Upper lobe of left lung (tissue), 6 donors: ENCODE data around the gene LRP5. TPM values are rescaled to one million over a fixed set of nuclear protein-coding genes. Genes with fewer than 3 reads are reported as not detected.

Experiments used
- ATAC-seq, 2 donors: fragments of 200-7000 bp; cut with Tn5 transposase; one replicate each; pipeline ENCODE4 v1.9.1; 2022; ENCODE audit warnings: mild to moderate bottlenecking in 2 of 2, moderate library complexity in 2 of 2; ENCODE audit not compliant: low FRiP score in 2 of 2
- DNase-seq, 2 donors: peaks; one replicate each; pipeline ENCODE4 v3.0.0-alpha.2; 2019 to 2020
- H3K27ac ChIP-seq, 4 donors: fragments of 200-600 bp; sonication (generic); one replicate each; pipeline ENCODE4 v1.5.1; 2016 to 2019
- H3K27me3 ChIP-seq, 4 donors: fragments of 200-600 bp; sonication (generic); one replicate each; pipeline ENCODE4 v1.5.1; 2017 to 2019
- H3K36me3 ChIP-seq, 4 donors: fragments of 200-600 bp; sonication (generic); one replicate each; pipeline ENCODE4 v1.5.1; 2016 to 2019
- H3K4me1 ChIP-seq, 4 donors: fragments of 200-600 bp; sonication (generic); one replicate each; pipeline ENCODE4 v1.5.1; 2018 to 2019
- H3K4me3 ChIP-seq, 4 donors: fragments of 200-600 bp; sonication (generic); one replicate each; pipeline ENCODE4 v1.5.1; 2017 to 2019; ENCODE audit warnings: mild to moderate bottlenecking in 2 of 4, moderate library complexity in 1 of 4
- H3K9me3 ChIP-seq, 4 donors: fragments of 200-600 bp; sonication (generic); one replicate each; pipeline ENCODE4 v1.5.1; 2018 to 2019
- CTCF ChIP-seq, 6 experiments: fragments of 450-650 bp in 4 of 6; fragments of 200-600 bp in 2 of 6; sonication (generic) in 2 of 6; IDR thresholded peaks; one replicate each; pipeline ENCODE4 v1.5.1; 2016 to 2019; ENCODE audit warnings: antibody characterized with exemption in 6 of 6
- EP300 ChIP-seq, 4 donors: sonication (generic); formaldehyde crosslinking; IDR thresholded peaks; one replicate each; pipeline ENCODE4 v1.5.1; 2017; ENCODE audit warnings: antibody characterized with exemption in 4 of 4, control low read depth in 2 of 4
- POLR2A ChIP-seq, 4 donors: fragments of 450-650 bp; IDR thresholded peaks; one replicate each; pipeline ENCODE4 v1.5.1; 2016 to 2017; ENCODE audit warnings: antibody characterized with exemption in 4 of 4, mild to moderate bottlenecking in 2 of 4
- POLR2AphosphoS5 ChIP-seq, 2 donors: sonication (generic); formaldehyde crosslinking; IDR thresholded peaks; one replicate each; pipeline ENCODE4 v1.5.1; 2017; ENCODE audit warnings: antibody characterized with exemption in 2 of 2
- WGBS, 2 donors: methylation state at CpG; one replicate each; pipeline ENCODE4 v1.1.5; 2017 to 2018; 5-methylcytosine and 5-hydroxymethylcytosine counted together
- total RNA-seq, 6 donors: library from RNA; depleted of rRNA in 4 of 6; stranded (reverse); fragments of >200 nt in 4 of 6; gene quantifications; one replicate each; pipeline versions ENCODE4 v1.1.0 to v1.2.1, GENCODE V29; 2016 to 2021
- donor health status: DM: no; HTN: no; CAD: no; lungs with moderate emphysema.
- donor health status: DM: no; HTN: yes; CAD: no; lungs with severe emphysema.

The LRP5 gene
- total RNA-seq, 6 donors from 2014 or later: 51.5 to 79.4 (median 67.6) TPM

GRCh38 chr11:68411501-68411991 is 99.2 kb downstream of the LRP5 start:
- DNase-seq (peak in 1 of 2 donors; percentile 80), ATAC-seq (peak in 1 of 2 donors; percentile 1)
- TF ChIP-seq POLR2AphosphoS5 (IDR thresholded peaks at IDR 0.05) (no peak), EP300 (IDR thresholded peaks at IDR 0.05) (no peak), CTCF (IDR thresholded peaks at IDR 0.05) (no peak), POLR2A (IDR thresholded peaks at IDR 0.05) (no peak)
- no peak overlapping the region for H3K4me3 ChIP-seq
- H3K27ac ChIP-seq: peak overlapping the region in 2 of 4 donors; percentile 8 to 55
- no peaks in the 10 kb centered on the region for H3K27me3 ChIP-seq
- peaks cover 2 to 8% (median 4%) of the 10 kb centered on the region in 4 donors for H3K4me1 ChIP-seq
- 89% methylated on average over 17 of the region's 17 CpGs; no CpG with 5 or more reads in 1 of the 2 donors for WGBS, 2 donors
- no peaks in the 10 kb centered on the region for H3K9me3 ChIP-seq
- peaks cover 9 to 60% (median 43%) of the 10 kb centered on the region in 4 donors for H3K36me3 ChIP-seq

- H3K36me3 ChIP-seq: peaks cover 9 to 66% (median 43%) of the 10 kb centered on the region in 4 donors
- no peaks in the 10 kb centered on the region for H3K27me3 ChIP-seq
- DNase-seq: peak in 1 of 2 donors; percentile 43
- H3K9me3 ChIP-seq: no peaks in the 10 kb centered on the region
- peak overlapping the region in 1 of 4 donors; percentile 55 for H3K27ac ChIP-seq
- peaks cover 0 to 4% (median 0%) of the 10 kb centered on the region in 4 donors for H3K4me1 ChIP-seq
- WGBS, 2 donors: 83 to 84% methylated on average over 14 to 24 of the region's 24 CpGs
- no peak for TF ChIP-seq EP300 (IDR thresholded peaks at IDR 0.05)
- no peak for TF ChIP-seq CTCF (IDR thresholded peaks at IDR 0.05)
- TF ChIP-seq POLR2AphosphoS5 (IDR thresholded peaks at IDR 0.05): no peak
- H3K4me3 ChIP-seq: no peak overlapping the region
- ATAC-seq: no peak
Measured at GRCh38 chr11:68412593-68413475, 100.4 kb downstream of the LRP5 start.

GRCh38 chr11:68413591-68413999 is 101.2 kb downstream of the LRP5 start:
- Histone ChIP-seq H3K27me3 (no peaks in the 10 kb centered on the region), H3K4me1 (peaks cover 0 to 4% (median 0%) of the 10 kb centered on the region in 4 donors), H3K4me3 (no peak overlapping the region), H3K27ac (peak overlapping the region in 1 of 4 donors; percentile 44), H3K9me3 (no peaks in the 10 kb centered on the region), H3K36me3 (peaks cover 9 to 66% (median 46%) of the 10 kb centered on the region in 4 donors)
- DNase-seq: peak in 1 of 2 donors; percentile 77
- no peak for ATAC-seq
- no peak for TF ChIP-seq POLR2A (IDR thresholded peaks at IDR 0.05)
- TF ChIP-seq CTCF (IDR thresholded peaks at IDR 0.05): no peak
- no peak for TF ChIP-seq POLR2AphosphoS5 (IDR thresholded peaks at IDR 0.05)
- no peak for TF ChIP-seq EP300 (IDR thresholded peaks at IDR 0.05)
- WGBS, 2 donors: 88 to 94% methylated on average over 8 to 27 of the region's 27 CpGs

GRCh38 chr11:68414496-68415221 is 102.3 kb downstream of the LRP5 start:
- Histone ChIP-seq H3K9me3 (no peaks in the 10 kb centered on the region), H3K4me1 (peaks cover 0 to 4% (median 0%) of the 10 kb centered on the region in 4 donors), H3K27me3 (no peaks in the 10 kb centered on the region), H3K4me3 (no peak overlapping the region), H3K36me3 (peaks cover 6 to 70% (median 48%) of the 10 kb centered on the region in 4 donors), H3K27ac (peak overlapping the region in 1 of 4 donors; percentile 44)
- DNase-seq (no peak), ATAC-seq (peak in 1 of 2 donors; percentile 19)
- 77 to 84% methylated on average over 13 to 19 of the region's 19 CpGs for WGBS, 2 donors
- TF ChIP-seq EP300 (IDR thresholded peaks at IDR 0.05) (peak in 1 of 4 donors; percentile 57), POLR2A (IDR thresholded peaks at IDR 0.05) (no peak), POLR2AphosphoS5 (IDR thresholded peaks at IDR 0.05) (peak in 1 of 2 donors; percentile 37), CTCF (IDR thresholded peaks at IDR 0.05) (no peak)
